NCI-H1694 (cell line): ENCODE results near the gene CEACAM6.

ENCODE experiments used
- DNase-seq: peaks from one replicate; lab custom pipeline; 2025; lab: John Stamatoyannopoulos, UW

Gene CEACAM6

DNA sequence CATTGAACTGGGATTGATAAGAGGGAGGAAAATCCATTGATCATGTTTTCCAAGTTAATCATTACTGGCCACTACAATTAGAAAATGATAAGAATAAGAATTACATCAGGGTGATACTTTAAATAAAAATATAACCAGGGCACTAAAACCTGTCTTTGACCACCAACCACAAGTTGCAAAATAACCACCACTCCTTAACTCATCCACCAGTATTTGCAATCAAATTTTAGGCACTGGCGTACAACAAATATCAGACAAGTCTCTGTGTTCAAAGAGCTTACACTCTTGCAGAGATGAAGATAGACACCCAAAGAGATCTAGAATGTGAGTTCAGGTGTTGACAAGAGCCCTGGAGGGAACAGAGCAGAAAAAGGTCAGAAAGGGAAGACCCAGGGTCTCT is 41.6 kb downstream of the CEACAM6 start:
- DNase-seq = no peak

DNA sequence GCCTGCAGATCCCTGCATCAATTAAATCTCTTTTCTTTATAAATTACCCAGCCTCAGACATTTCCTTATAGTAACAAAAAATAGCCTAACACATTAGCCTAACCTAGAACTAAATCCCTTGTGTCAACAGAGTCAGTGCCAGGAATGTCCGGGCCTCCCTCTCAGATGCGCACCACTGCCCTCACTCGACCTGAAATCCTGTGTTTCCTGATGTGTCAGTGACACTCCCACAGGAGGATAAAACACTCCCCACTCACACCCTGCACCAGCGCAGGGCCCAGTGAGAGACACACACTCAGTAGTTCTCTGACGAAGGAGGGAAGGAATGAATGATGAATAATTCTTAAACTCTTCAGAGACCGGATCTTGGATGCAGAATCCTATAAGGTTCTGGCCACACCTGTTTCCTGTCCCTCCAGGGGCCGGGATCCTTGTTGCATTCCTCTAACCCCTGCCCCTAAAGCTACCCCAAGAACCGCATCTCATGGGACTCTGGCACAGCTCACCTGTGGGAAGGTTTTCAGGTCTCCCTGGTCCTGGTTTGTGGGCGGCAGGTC is 44.2 kb downstream of the CEACAM6 start:
- no peak for DNase-seq

- no peak for DNase-seq
Measured at GRCh38 chr19:41801031-41801430, 45.7 kb downstream of the CEACAM6 start.

DNA sequence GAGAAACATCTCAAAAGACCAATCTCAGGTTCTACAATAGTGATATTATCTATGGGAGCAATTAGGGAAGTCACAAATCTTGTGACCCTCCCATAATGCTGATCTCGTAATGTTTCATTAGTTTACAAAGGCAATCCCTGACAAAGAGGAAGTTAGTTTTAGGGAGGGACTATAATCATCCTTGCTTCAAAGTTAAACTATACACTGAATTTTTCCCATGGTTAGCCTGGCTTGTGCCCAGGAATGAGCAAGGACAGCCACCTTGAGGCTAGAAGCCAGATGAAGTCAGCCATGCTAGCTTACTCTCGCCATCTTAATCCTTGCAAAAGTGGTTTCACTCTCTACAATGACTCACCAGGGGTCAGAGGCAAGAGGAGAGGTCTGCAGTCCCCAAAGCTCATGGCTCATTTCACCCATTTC is 46.5 kb downstream of the CEACAM6 start:
- no peak for DNase-seq

- DNase-seq = no peak
Measured at GRCh38 chr19:41802770-41803169, 47.4 kb downstream of the CEACAM6 start.

GRCh38 chr19:41804336-41804735 is 49.0 kb downstream of the CEACAM6 start:
- DNase-seq = no peak

DNA sequence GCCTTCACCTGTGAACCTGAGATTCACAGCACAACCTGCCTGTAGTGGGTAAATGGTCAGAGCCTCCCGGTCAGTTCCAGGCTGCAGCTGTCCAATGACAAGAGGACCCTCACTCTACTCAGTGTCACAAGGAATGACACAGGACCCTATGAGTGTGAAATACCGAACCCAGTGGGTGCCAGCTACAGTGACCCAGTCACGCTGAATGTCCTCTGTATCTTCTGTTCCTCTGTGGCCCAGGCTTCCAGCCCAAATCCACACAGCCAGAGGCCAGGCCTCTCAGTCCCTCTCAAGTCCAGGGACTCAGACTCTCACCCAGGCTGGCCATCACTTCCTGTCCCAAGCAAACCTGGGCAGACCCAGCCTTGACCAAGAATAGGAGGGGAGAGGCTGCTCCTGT is 51.8 kb downstream of the CEACAM6 start:
- no peak for DNase-seq

GRCh38 chr19:41808663-41809566 is 53.6 kb downstream of the CEACAM6 start:
- no peak for DNase-seq

DNA sequence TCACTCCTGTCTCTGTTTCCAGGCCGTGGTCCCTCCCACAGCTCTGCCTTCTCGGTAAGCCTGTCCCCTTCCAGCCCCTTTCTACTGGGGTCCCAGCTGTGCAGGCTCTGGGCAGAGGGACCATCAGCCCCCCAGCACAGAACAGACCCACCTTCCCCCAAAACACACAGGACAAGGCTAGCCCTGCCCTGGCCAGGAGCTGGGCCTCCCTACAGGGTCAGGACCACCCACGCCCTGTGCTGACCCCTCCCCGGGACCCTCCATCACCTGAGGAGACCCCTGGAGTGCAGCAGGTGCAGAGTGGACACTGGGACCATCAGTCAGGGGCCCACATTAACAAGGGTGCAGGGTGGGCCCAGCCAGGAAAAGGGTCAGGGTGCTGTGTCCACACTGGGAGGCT is 55.0 kb downstream of the CEACAM6 start:
- no peak for DNase-seq

DNA sequence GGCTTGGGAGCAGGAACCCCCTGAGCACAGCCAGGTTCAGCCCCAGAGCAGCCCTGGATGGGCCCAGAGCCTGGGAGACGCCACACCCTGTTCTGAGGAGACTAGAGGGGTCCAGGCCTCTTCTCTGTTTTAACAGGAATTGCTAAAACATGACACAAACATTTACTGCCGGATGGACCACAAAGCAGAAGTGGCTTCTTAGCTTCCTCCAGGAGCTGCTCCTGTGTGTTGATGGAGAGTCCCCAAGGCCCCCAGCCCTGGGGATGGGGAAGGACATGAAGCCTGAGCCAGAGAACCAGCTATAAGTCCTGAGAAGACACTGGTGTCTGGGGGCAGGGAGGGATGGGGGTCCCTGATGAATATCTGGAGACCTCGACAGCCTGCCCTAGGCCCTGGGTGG is 55.7 kb downstream of the CEACAM6 start:
- no peak for DNase-seq

DNA sequence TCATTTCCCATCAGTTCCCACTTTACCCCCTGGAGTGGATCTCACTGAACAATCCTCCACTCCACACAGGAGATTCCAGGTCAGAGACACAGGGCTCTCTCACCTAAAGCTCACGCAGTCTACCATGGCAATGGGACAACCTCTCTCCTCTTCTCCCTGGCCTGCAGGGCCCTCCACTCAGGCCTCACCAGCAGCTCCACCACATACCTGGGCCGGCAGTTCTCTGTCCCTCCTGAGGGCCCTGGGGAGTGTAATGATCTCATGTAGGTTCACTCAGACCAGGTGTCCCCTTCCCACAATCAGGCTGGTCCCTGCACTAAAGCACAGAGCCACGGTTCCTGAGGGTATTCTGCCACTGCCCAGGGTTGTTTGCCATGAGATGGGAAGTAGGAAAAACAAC is 56.7 kb downstream of the CEACAM6 start:
- no peak for DNase-seq

DNA sequence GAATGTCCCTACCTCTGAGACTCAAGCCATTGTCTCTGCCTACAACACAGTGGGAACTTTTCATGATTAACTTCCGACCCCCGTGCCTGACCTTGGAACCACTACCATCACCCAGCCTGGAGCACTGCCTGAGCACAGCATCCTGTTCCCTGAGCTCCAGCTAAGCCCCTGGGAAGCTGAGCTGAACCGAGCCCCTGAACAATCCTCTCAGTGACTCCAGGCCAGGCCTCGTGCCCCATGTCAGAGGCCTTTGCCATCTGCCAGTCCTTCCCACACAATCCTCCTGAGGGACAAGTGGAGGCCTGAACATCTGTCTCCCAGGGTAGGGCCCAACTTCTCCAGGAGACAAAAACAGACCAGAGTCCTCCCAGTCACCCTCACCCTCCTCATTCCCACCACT is 58.6 kb downstream of the CEACAM6 start:
- no peak for DNase-seq

- DNase-seq = no peak
Measured at GRCh38 chr19:41815301-41815700, 60.0 kb downstream of the CEACAM6 start.

GRCh38 chr19:41816761-41817160 is 61.4 kb downstream of the CEACAM6 start:
- DNase-seq = no peak

GRCh38 chr19:41821003-41821735 is 65.8 kb downstream of the CEACAM6 start:
- peak; percentile 34 for DNase-seq
